SK-N-SH (cell line): ENCODE data around the gene SNAPC3.

Experiments used
- EP300 ChIP-seq, 2 experiments: IDR thresholded peaks; 2 replicates each; pipeline versions ENCODE4 v1.4.0 to v1.6.1; 2012; ENCODE audit warnings: borderline replicate concordance in 1 of 2, low read depth in 1 of 2, low read length in 1 of 2
- GABPA ChIP-seq: IDR thresholded peaks from 2 replicates; pipeline ENCODE4 v1.4.0; 2012; ENCODE audit warnings: low read depth, mild to moderate bottlenecking
- JUND ChIP-seq: IDR thresholded peaks from 2 replicates; pipeline ENCODE4 v1.4.0; 2012
- RFX5 ChIP-seq: IDR thresholded peaks from 2 replicates; pipeline ENCODE4 v1.6.1; 2012; ENCODE audit warnings: mild to moderate bottlenecking, improper control_type of control experiment, low read length
- TF ChIP-seq, protein P1 (sequence below): IDR thresholded peaks from 2 replicates; pipeline ENCODE4 v1.4.0; 2012; ENCODE audit warnings: low read depth
- TF ChIP-seq, protein P2 (sequence below): fragments of 200-600 bp; sonication (generic); IDR thresholded peaks from 2 replicates; pipeline ENCODE4 v1.6.1; 2017; ENCODE audit warnings: antibody characterized with exemption, mild to moderate bottlenecking, moderate library complexity
- TF ChIP-seq, protein P3 (sequence below): fragments of 150-350 bp; IDR thresholded peaks from 2 replicates; pipeline ENCODE4 v1.6.1; 2017; ENCODE audit warnings: antibody characterized with exemption, low read length, low read depth, borderline replicate concordance

DNA sequence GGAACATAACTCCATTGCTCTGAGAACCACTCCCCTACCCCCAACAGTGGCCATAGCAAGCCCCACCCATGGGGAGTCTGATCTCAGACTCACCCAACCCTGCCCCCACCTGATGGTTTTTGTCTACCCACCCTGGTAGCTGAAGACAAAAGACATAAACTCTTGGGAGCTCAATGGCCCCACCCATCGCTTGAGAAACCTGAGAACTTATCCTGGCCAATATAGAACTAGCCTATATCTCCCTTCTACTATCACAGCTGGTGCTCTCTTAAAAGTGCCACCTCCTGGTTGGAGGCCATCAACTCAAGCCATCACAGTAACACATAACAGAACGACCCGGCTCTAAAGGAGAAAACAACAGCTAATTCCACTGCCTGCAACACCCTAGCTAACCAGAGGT is 47.9 kb upstream of the SNAPC3 start:
- TF ChIP-seq, protein P1, sequence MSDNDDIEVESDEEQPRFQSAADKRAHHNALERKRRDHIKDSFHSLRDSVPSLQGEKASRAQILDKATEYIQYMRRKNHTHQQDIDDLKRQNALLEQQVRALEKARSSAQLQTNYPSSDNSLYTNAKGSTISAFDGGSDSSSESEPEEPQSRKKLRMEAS, result no peak
- TF ChIP-seq, protein P2, sequence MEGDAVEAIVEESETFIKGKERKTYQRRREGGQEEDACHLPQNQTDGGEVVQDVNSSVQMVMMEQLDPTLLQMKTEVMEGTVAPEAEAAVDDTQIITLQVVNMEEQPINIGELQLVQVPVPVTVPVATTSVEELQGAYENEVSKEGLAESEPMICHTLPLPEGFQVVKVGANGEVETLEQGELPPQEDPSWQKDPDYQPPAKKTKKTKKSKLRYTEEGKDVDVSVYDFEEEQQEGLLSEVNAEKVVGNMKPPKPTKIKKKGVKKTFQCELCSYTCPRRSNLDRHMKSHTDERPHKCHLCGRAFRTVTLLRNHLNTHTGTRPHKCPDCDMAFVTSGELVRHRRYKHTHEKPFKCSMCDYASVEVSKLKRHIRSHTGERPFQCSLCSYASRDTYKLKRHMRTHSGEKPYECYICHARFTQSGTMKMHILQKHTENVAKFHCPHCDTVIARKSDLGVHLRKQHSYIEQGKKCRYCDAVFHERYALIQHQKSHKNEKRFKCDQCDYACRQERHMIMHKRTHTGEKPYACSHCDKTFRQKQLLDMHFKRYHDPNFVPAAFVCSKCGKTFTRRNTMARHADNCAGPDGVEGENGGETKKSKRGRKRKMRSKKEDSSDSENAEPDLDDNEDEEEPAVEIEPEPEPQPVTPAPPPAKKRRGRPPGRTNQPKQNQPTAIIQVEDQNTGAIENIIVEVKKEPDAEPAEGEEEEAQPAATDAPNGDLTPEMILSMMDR, result no peak
- TF ChIP-seq GABPA (no peak), EP300 (IDR thresholded peaks at IDR 0.05; ENCODE audit: borderline replicate concordance in 1 of 2, low read depth in 1 of 2, low read length in 1 of 2) (no peak), JUND (no peak), RFX5 (no peak)
- TF ChIP-seq, protein P3, sequence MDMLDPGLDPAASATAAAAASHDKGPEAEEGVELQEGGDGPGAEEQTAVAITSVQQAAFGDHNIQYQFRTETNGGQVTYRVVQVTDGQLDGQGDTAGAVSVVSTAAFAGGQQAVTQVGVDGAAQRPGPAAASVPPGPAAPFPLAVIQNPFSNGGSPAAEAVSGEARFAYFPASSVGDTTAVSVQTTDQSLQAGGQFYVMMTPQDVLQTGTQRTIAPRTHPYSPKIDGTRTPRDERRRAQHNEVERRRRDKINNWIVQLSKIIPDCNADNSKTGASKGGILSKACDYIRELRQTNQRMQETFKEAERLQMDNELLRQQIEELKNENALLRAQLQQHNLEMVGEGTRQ, result no peak
